Mammary epithelial cell (primary cell): ENCODE data around the gene C10orf71.

Experiments
- CTCF ChIP-seq, 2 donors: IDR thresholded peaks in 1 of 2; conservative IDR thresholded peaks in 1 of 2; 2 replicates each; pipeline ENCODE4 v1.5.1; 2011 to 2012; ENCODE audit warnings: inconsistent platforms in 2 of 2, low read length in 2 of 2, mild to moderate bottlenecking in 2 of 2, control low read depth in 1 of 2, low read depth in 1 of 2; ENCODE audit not compliant: insufficient read depth in 1 of 2; ENCODE audit errors: extremely low read depth in 1 of 2
- EZH2 ChIP-seq: IDR thresholded peaks from 2 replicates; pipeline ENCODE4 v1.6.1; 2012; ENCODE audit warnings: low read length, inconsistent platforms, borderline replicate concordance

DNA sequence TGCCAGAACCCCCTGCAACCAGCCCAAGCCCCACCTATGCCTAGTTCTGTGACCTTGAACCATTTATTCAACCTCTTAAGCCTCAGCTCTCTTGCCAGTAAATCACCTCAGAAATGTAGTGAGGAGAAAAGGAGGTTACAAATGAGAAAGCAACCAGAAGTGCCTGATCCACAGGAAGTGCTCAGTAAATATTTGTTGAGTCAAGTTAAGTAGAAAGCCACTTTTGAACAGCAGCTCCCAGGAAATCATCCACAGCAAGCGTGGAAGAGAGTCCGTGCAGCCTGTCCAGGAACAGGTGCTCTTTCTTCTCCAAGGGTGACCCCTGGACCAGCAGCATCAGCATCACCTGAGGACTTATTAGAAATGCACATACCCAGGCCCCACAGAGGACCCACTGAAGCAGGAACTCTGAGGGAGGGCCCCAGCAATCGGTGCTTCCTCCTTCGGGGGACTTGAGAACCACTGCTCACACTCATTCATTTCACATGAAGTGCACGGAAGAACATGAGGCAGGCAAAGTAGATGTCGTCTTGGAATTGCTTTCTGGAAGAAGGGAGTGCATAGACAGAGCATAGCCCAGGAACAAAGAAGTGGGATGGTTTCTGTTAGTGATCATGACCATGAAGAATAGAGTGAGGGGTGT lies 6.3 kb upstream of the C10orf71 start:
- TF ChIP-seq CTCF (conservative IDR thresholded peaks at IDR 0.05 in 1 of 2, IDR thresholded peaks at IDR 0.05 in 1 of 2; ENCODE audit: extremely low read depth in 1 of 2, insufficient read depth in 1 of 2, low read depth in 1 of 2, low read length in 2 of 2) (no peak), EZH2 (no peak)
